Stimulated activated CD8-positive, alpha-beta memory T cell treated with anti-CD3 and anti-CD28 coated beads, Interleukin-7, amount 100 ng/mL, for 24 hours (primary cell): Measurements from ENCODE around the gene MSANTD7.
"Not testable (repeated sequence)": the region's sequence is repeated elsewhere in the genome, so short reads cannot be mapped to it uniquely, and the experiment has no call there.

Source experiments
- DNase-seq: peaks from one replicate; pipeline ENCODE4 v3.0.0-alpha.2; 2020; ENCODE audit warnings: low read depth

The MSANTD7 gene

DNA sequence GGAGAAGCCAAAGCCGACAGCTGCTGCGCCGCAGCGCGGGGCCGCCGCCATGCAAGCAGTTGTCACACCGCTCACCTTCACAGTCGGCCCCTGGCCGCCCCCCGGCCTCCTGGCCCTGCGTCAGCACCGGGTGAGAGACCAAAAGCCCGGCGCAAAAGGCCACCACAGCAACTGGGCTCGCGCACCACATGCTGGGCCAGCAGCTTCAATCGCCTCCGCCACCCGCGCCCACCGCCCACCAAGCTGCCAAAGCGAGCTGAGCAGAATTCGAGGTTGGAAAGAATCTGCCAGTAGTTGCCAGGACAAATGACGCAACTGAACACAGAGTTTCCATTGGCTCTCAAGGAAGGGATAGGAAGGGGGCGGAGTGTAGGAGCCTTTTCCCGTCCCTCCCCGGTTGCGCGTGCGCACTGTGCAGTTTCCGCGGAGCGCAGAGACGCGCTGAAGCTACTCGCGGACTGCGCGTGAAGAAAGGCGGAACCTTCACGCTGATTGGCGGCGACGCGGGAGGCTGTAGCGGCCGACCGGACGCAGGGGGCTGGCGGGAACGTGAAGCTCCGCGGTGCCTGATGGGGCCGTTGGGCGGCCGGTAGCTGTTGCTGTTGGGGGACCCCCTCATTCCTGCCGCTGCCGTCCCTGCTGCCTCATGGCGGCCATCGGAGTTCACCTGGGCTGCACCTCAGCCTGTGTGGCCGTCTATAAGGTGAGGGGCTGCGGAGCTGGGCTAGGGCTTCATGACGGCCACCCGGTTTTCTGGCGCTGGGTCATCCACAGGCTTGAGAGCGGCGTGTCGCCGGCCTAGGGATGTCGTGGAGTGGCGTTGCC is at the start of gene MSANTD7, which contains the start of the genes CDNF and HSPA14:
Gene MSANTD7, plus strand, starts transcription at position 550 of the 825 bp plus-strand sequence. CDS start 3,979 bp downstream, outside the sequence.
Gene CDNF, minus strand, starts transcription at position 281 of the 825 bp plus-strand sequence. Its CDS starts 91 bp downstream, at position 190.
Gene HSPA14, plus strand, starts transcription at position 550 of the 825 bp plus-strand sequence. Its CDS starts 97 bp downstream, at position 647.
- DNase-seq = peak; percentile 98

GRCh38 chr10:14798636-14799035 is 39.5 kb upstream of the MSANTD7 start:
- DNase-seq = no peak

- DNase-seq = no peak
Measured at GRCh38 chr10:14800397-14800796, 37.7 kb upstream of the MSANTD7 start.

- DNase-seq = no peak
Measured at GRCh38 chr10:14801723-14802122, 36.4 kb upstream of the MSANTD7 start.

GRCh38 chr10:14803827-14804226 is 34.3 kb upstream of the MSANTD7 start:
- no peak for DNase-seq

GRCh38 chr10:14806318-14806717 is 31.8 kb upstream of the MSANTD7 start:
- DNase-seq = no peak

- no peak for DNase-seq
Measured at GRCh38 chr10:14810969-14811953, 26.8 kb upstream of the MSANTD7 start.

DNA sequence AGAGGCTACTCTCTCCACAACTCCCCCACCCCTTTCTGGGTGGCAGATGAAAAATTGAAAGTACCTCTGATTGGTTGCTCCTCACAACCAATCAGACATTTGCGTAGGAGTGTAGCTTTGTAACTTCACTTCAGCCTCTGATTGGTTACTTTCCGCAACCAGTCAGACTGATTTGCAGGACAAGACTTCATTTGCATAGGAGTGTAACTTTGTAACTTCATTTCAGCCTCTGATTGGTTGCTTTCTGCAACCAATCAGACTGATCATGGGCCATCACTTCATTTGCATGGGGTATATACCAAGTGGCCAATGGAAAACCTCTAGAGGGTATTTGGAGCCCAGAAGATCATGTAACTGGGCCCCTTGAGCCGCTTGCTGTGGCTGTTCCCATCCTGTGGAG is 25.8 kb upstream of the MSANTD7 start:
- DNase-seq = no peak

- DNase-seq = no peak
Measured at GRCh38 chr10:14815681-14816080, 22.4 kb upstream of the MSANTD7 start.

GRCh38 chr10:14816717-14817116 is 21.4 kb upstream of the MSANTD7 start:
- not testable (repeated sequence) for DNase-seq

DNA sequence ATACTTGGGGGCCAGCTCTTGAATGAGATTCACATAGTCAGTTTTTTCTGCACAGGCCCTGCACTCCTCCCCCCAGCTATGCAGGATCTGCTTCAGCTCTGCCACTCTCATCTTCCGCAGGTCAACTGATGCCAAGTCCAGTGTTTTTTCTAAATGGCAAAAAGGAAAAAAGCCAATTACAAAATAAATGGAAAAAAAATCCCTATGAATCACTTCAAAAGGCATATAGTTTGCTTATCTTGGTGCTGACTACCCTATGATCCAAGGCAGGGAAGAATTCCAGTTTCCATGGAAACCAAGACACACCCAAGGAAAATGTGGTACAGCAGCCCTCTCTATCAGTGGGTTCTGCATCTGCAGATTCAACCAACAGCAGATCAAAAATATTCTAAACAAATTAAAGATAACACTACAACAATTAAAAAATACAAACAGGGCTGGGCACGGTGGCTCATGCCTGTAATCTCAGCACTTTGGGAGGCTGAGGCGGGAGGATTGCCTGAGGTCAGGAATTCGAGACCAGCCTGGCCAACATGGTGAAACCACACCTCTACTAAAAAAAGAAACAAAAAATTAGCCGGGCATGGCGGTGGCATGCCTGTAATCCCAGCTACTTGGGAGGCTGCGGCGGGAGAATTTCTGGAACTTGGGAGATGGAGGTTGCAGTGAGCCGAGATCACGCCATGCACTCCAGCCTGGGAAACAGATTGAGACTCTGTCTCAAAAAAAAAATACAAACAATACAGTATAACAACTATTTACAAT is 17.9 kb upstream of the MSANTD7 start:
- no peak for DNase-seq

- DNase-seq = no peak
Measured at GRCh38 chr10:14820775-14821154, 17.3 kb upstream of the MSANTD7 start.

DNA sequence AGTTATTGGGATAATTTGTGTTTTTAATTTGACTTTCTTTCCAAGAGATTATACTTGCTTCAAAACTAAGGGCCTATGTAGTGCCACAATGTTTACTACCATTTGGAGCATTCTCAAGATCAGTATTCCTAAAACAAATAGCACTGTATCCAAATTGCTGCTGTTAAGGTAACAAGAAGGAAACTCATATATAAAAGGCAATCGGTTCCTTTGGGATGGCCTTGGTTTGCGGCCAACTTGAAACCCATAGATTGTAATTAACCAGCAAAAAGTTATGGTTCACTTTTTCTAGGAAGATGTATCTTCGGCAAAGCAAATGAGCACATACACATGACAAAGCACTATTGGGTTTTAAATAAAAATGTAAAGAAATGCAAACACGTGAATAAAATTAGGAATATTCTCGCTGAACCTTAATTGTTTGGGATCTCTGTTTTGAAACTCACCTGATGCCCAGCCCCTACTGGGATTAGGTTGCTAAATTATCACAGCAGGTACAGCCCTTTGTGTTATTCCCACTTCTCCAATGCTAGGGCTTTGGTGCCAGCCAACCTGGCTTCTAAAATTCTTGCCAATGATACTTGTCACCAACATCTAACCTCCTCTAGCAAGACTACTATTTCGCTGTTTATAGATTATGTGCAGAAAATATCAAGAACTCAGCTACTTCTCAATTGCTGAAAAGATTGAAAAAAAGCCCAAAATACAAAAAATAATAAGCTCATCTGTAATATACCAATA is 16.3 kb upstream of the MSANTD7 start:
- DNase-seq = no peak

GRCh38 chr10:14822879-14823755 is 15.0 kb upstream of the MSANTD7 start:
- no peak for DNase-seq

- no peak for DNase-seq
Measured at GRCh38 chr10:14823966-14824365, 14.1 kb upstream of the MSANTD7 start.

GRCh38 chr10:14826076-14826829 is 11.9 kb upstream of the MSANTD7 start:
- no peak for DNase-seq

DNA sequence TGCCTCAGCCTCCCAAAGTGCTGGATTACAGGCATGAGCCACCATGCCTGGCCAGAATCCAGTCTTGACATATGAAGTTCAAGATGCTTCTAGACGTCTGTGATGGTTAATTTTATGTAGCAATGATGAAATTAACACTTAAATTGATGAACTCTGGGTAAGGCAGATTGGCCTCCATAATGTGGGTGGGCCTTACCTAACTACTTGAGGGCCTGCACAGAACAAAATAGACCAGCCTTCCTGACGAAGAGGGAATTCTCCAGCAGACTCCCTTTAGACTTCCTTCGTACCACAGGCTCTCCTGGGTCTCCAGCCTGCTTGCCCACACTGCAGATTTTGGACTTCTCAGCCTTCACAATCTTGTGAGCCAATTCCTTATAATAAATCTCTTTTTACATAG is 5.0 kb upstream of the MSANTD7 start:
- DNase-seq = no peak

DNA sequence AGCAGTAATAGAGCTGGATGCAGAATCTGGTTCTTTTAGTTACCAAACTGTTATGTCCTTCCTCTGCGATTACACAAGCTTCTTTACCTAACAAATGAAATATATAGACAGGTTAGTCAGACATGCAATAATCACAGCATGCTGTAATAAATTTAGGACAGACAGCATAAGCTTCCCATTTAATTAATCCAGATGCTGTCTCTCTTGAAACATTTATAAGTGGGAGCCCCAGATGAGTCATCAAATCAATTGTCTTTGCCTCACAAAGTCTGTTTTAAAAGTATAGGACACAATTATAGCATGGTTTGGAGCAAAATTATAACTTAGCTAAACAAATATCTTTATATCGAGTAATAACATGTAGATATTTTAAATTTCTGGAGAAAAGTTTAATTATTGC is 1.9 kb upstream of the MSANTD7 start:
- no peak for DNase-seq
